Suprapubic skin (tissue), 4 donors: ENCODE data around the gene ZNF653.
A peak's percentile ranks its signal among the peaks of the same experiment; 100 is the strongest.

ENCODE experiments used
- POLR2A ChIP-seq, 2 donors: fragments of 450-650 bp; IDR thresholded peaks; one replicate each; pipeline ENCODE4 v1.6.1; 2017; ENCODE audit warnings: antibody characterized with exemption in 2 of 2, mild to moderate bottlenecking in 2 of 2, moderate library complexity in 2 of 2
- POLR2AphosphoS5 ChIP-seq, 3 donors: sonication (generic); formaldehyde crosslinking; IDR thresholded peaks; one replicate each; pipeline ENCODE4 v1.6.1; 2017; ENCODE audit warnings: antibody characterized with exemption in 3 of 3
- TF ChIP-seq, protein P1 (sequence below), 2 donors: fragments of 200-600 bp in 1 of 2; fragments of 450-650 bp in 1 of 2; sonication (generic) in 1 of 2; IDR thresholded peaks; one replicate each; pipeline ENCODE4 v1.5.1; 2016 to 2019; ENCODE audit warnings: antibody characterized with exemption in 2 of 2, mild to moderate bottlenecking in 1 of 2, moderate library complexity in 1 of 2

DNA sequence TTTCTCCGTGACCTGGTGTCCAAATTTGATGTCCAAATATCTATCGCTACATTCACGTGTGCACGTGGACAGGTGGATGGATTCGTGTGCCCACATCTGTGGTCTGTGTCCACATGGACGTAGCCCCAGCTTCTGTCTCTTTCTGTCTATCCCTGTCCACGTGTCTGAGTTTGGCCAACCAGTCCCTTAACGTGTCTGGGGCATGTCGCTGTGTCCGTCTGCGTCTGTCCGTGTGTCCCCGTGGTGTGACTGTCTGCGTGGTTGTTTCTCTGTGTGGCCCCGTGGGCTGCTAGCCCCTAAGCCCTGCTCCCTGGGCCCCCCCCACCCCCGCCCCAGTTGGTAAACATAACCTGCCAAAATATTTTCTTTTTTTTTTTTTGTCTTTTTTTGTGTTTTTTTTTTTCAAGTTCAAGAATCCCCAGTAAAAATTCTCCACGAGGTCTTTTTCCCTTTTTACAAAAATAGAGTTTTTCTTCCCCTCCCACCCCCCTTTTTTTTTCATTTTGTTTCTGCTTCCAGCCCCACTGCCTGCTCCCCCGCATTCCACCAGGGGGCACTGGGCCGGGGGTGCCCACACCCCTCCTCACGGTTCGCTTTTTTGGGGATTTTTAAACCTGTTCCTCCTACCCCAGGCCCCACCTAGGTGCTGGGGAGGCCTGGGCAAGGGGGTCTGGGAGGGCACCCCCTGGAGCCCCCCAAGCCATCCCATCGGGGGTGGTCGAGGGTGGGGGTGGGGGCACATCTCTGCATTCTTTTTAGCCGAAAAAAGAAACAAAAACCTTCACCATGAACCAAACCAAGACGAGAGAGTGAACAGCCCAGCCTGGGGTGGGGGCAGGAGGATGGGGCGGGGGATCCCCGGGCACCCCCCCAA is 51.9 kb downstream of the ZNF653 start:
- TF ChIP-seq, protein P1, sequence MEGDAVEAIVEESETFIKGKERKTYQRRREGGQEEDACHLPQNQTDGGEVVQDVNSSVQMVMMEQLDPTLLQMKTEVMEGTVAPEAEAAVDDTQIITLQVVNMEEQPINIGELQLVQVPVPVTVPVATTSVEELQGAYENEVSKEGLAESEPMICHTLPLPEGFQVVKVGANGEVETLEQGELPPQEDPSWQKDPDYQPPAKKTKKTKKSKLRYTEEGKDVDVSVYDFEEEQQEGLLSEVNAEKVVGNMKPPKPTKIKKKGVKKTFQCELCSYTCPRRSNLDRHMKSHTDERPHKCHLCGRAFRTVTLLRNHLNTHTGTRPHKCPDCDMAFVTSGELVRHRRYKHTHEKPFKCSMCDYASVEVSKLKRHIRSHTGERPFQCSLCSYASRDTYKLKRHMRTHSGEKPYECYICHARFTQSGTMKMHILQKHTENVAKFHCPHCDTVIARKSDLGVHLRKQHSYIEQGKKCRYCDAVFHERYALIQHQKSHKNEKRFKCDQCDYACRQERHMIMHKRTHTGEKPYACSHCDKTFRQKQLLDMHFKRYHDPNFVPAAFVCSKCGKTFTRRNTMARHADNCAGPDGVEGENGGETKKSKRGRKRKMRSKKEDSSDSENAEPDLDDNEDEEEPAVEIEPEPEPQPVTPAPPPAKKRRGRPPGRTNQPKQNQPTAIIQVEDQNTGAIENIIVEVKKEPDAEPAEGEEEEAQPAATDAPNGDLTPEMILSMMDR (IDR thresholded peaks at IDR 0.05): peak in 1 of 2 donors; percentile 18
- no peak for TF ChIP-seq POLR2AphosphoS5 (IDR thresholded peaks at IDR 0.05)
- TF ChIP-seq POLR2A (IDR thresholded peaks at IDR 0.05): no peak
